Thymus (tissue), 11 donors: Measurements from ENCODE around the gene INTU. TPM values are rescaled to one million over a fixed set of nuclear protein-coding genes. Genes with fewer than 3 reads are reported as not detected.

ENCODE experiments used
- DNase-seq, 9 donors: peaks; one replicate each; pipeline ENCODE4 v3.0.0-alpha.2; 2013; ENCODE audit warnings: low spot score in 9 of 9, low read depth in 6 of 9, missing footprints in 1 of 9
- H3K27ac ChIP-seq, 2 donors: one replicate each; pipeline ENCODE4 v1.5.1; 2013; ENCODE audit warnings: control low read depth in 1 of 2, low read depth in 1 of 2, low read length in 1 of 2, mild to moderate bottlenecking in 1 of 2, moderate library complexity in 1 of 2
- H3K27me3 ChIP-seq, 2 donors: one replicate each; pipeline ENCODE4 v1.5.1; 2013; ENCODE audit warnings: low read length in 1 of 2; ENCODE audit not compliant: control insufficient read depth in 2 of 2, insufficient read depth in 1 of 2
- H3K36me3 ChIP-seq, 2 donors: one replicate each; pipeline ENCODE4 v1.5.1; 2013; ENCODE audit warnings: low read length in 1 of 2, mild to moderate bottlenecking in 1 of 2, moderate library complexity in 1 of 2; ENCODE audit not compliant: control insufficient read depth in 2 of 2, insufficient read depth in 2 of 2
- H3K4me1 ChIP-seq, 2 donors: one replicate each; pipeline ENCODE4 v1.5.1; 2013; ENCODE audit warnings: low read length in 2 of 2; ENCODE audit not compliant: control insufficient read depth in 2 of 2, insufficient read depth in 2 of 2
- H3K4me3 ChIP-seq, 2 donors: one replicate each; pipeline ENCODE4 v1.5.1; 2013; ENCODE audit warnings: low read length in 2 of 2, control low read depth in 1 of 2, mild to moderate bottlenecking in 1 of 2
- H3K9me3 ChIP-seq, 2 donors: one replicate each; pipeline ENCODE4 v1.5.1; 2013; ENCODE audit warnings: low read length in 1 of 2, mild to moderate bottlenecking in 1 of 2; ENCODE audit not compliant: control insufficient read depth in 2 of 2, insufficient read depth in 1 of 2
- WGBS: extraction: QIAGEN DNeasy Blood & Tissue Kit; methylation state at CpG from one replicate; pipeline ENCODE4 v1.1.7; 2013; 5-methylcytosine and 5-hydroxymethylcytosine counted together
- polyA plus RNA-seq: library from polyadenylated mRNA; stranded (reverse); fragments of 200-250 nt; gene quantifications from one replicate; pipeline ENCODE4 v1.2.3, GENCODE V29; 2013
- total RNA-seq: library from RNA; stranded (reverse); fragments of 120-200 nt; gene quantifications from one replicate; pipeline ENCODE4 v1.2.4, GENCODE V29; 2013
- donor health status: healthy.

INTU gene
- total and polyA plus RNA-seq, 2 donors = 2.4 TPM

DNA sequence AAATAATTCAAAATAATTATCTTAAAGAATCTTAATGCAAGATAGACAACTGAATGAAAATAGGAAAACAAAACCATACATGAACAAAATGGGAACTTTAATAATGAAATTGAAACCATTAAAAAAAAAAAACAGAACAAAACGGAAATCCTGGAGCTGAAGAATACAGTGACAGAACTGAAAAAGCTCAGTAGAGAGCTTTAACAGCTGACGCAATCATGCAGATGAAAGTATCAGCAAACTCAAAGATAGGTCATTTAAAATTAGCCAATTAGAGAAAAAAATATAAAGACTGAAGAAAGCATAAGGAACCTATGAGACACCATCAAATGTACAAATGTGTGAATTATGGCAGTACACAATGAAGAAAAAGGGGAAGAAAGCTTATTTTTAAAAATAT lies 116.2 kb downstream of the INTU start:
- no peak for DNase-seq
- Histone ChIP-seq H3K9me3 (peaks cover 0 to 9% of the 10 kb centered on the region in 2 donors), H3K36me3 (no peaks in the 10 kb centered on the region), H3K27me3 (no peaks in the 10 kb centered on the region), H3K4me1 (no peaks in the 10 kb centered on the region), H3K4me3 (no peak overlapping the region), H3K27ac (no peak overlapping the region)
- WGBS = 94% methylated on average over 2 of the region's 2 CpGs

GRCh38 chr4:127756906-127757305 lies 124.1 kb downstream of the INTU start:
- no peaks in the 10 kb centered on the region for H3K36me3 ChIP-seq
- 88% methylated on average over 2 of the region's 2 CpGs for WGBS

DNA sequence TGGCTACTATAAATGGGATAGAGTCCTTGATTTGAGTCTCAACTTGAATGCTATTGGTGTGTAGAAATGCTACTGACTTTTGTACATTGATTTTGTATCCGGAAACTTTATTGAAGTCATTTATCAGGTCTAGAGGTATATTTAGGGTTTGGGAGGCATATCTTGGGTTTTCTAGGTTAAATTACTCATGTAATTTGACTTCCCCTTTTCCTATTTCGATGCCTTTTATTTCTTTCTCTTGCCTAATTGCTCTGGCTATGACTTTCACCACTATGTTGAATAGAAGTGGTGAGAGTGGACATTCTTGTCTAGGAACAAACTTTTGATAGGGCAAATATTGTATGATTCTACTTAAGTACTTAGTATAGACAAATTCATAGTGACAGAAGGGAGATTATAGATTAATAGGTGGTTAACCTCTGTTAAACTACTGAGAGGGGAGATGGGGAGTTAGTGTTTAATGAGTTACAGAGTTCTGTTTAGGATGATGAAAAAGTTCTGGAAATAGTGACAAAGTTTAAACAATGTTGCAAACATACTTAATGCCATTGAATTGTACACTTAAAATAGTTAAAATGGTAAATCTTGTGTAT lies 126.6 kb downstream of the INTU start:
- no peak overlapping the region for H3K27ac ChIP-seq
- H3K4me3 ChIP-seq = no peak overlapping the region
- DNase-seq = no peak
- H3K27me3 ChIP-seq = no peaks in the 10 kb centered on the region
- 77% methylated on average over 2 of the region's 2 CpGs for WGBS
- no peaks in the 10 kb centered on the region for H3K9me3 ChIP-seq
- H3K36me3 ChIP-seq = no peaks in the 10 kb centered on the region
- H3K4me1 ChIP-seq = no peaks in the 10 kb centered on the region

More at GRCh38 chr4:127756906-127757305, 124.1 kb downstream of the INTU start:
- H3K9me3 ChIP-seq = no peaks in the 10 kb centered on the region
- no peak overlapping the region for H3K4me3 ChIP-seq
- no peak for DNase-seq
- H3K27me3 ChIP-seq = no peaks in the 10 kb centered on the region
- no peak overlapping the region for H3K27ac ChIP-seq
- H3K4me1 ChIP-seq = no peaks in the 10 kb centered on the region

- Histone ChIP-seq H3K27ac (no peak overlapping the region), H3K4me1 (no peaks in the 10 kb centered on the region), H3K27me3 (no peaks in the 10 kb centered on the region), H3K36me3 (no peaks in the 10 kb centered on the region), H3K4me3 (no peak overlapping the region), H3K9me3 (no peaks in the 10 kb centered on the region)
- DNase-seq = no peak
- WGBS = 91% methylated on average over 3 of the region's 3 CpGs
These were observed 127.1 kb downstream of the INTU start for GRCh38 chr4:127759893-127760292.

GRCh38 chr4:127771535-127772275 lies 138.9 kb downstream of the INTU start:
- H3K27me3 ChIP-seq = no peaks in the 10 kb centered on the region
- H3K36me3 ChIP-seq = no peaks in the 10 kb centered on the region
- no peaks in the 10 kb centered on the region for H3K4me1 ChIP-seq
- H3K4me3 ChIP-seq = no peak overlapping the region
- no peak overlapping the region for H3K27ac ChIP-seq
- H3K9me3 ChIP-seq = no peaks in the 10 kb centered on the region
- no peak for DNase-seq
- WGBS = 74% methylated on average over 4 of the region's 4 CpGs

GRCh38 chr4:127772769-127773671 lies 140.3 kb downstream of the INTU start:
- H3K4me1 ChIP-seq = no peaks in the 10 kb centered on the region
- 96% methylated on average over 10 of the region's 10 CpGs for WGBS
- DNase-seq = no peak
- no peaks in the 10 kb centered on the region for H3K9me3 ChIP-seq
- H3K27ac ChIP-seq = no peak overlapping the region
- no peaks in the 10 kb centered on the region for H3K36me3 ChIP-seq
- H3K27me3 ChIP-seq = peaks cover 0 to 4% of the 10 kb centered on the region in 2 donors
- no peak overlapping the region for H3K4me3 ChIP-seq

- H3K27ac ChIP-seq = no peak overlapping the region
- no peaks in the 10 kb centered on the region for H3K36me3 ChIP-seq
- H3K27me3 ChIP-seq = peaks cover 6 to 23% of the 10 kb centered on the region in 2 donors
- H3K4me1 ChIP-seq = no peaks in the 10 kb centered on the region
- DNase-seq = no peak
- WGBS = 94% methylated on average over 4 of the region's 4 CpGs
- H3K4me3 ChIP-seq = no peak overlapping the region
- H3K9me3 ChIP-seq = no peaks in the 10 kb centered on the region
These were observed 143.1 kb downstream of the INTU start for GRCh38 chr4:127775843-127776242.
